Measurements from ENCODE around the gene CLASP1. TPM values are rescaled to one million over a fixed set of nuclear protein-coding genes. Genes with fewer than 3 reads are reported as not detected.

The CLASP1 gene
- total and polyA plus RNA-seq, 2 of the 8 experiments (the other 6 are each of a cell fraction or from before 2014, with no cell fraction given), result 7.3 to 53.9 TPM

DNA sequence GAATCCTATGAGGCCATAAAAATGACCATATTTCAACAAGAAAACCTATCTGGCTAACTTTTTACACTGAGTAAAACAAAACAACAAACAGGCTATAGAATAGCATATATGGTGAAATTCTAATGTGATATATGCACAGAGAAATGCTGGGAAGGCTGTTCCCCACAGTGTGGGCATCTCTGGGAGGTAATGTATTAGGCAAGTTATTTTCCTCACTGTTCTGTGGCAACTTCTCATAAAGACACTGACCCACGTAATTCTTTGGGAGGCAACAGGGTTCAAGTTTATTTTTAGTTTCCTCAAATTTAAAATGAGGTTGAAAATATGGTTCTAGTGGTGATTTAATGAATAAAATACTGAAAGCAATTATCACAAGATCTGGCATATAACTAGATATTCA, 71.9 kb downstream of the CLASP1 start:
- H3K14ac ChIP-seq (ENCODE audit: insufficient read length), result no peak overlapping the region
- H3K79me2 ChIP-seq (ENCODE audit: control insufficient read depth in 1 of 2, insufficient read depth in 2 of 2, low read length in 2 of 2), result peaks cover 0 to 52% of the 10 kb centered on the region in 2 experiments; a peak in 3 of 4 replicates
- peaks cover 0 to 4% (median under 1%) of the 10 kb centered on the region in 4 experiments; a peak in 3 of 7 replicates for H3K4me1 ChIP-seq (replicated peaks in 1 of 4; ENCODE audit: control insufficient read depth in 3 of 4, insufficient read depth in 4 of 4, low read length in 3 of 4)
- no peak overlapping the region for H2AFZ ChIP-seq (ENCODE audit: low read length)
- 79% methylated on average over 1 of the region's 1 CpG; no CpG with 5 or more reads in 1 of the 2 experiments for WGBS, 2 experiments (ENCODE audit: extremely low coverage in 1 of 2, insufficient coverage in 1 of 2, insufficient read length in 1 of 2, insufficient replicate concordance in 2 of 2, low coverage in 1 of 2, low lambda C conversion rate in 2 of 2, missing lambda C conversion rate in 1 of 2)
- no peak overlapping the region for H2BK15ac ChIP-seq (ENCODE audit: low read length)
- H3K23ac ChIP-seq (ENCODE audit: insufficient read length), result no peak overlapping the region
- no peak overlapping the region for H3K18ac ChIP-seq (ENCODE audit: extremely low read depth, low read length)
- no peak overlapping the region for H2BK12ac ChIP-seq (ENCODE audit: low read depth, low read length)
- H3K4ac ChIP-seq (replicated peaks; ENCODE audit: insufficient read length, low read depth, low read length), result no peak overlapping the region
- H3K56ac ChIP-seq (replicated peaks; ENCODE audit: insufficient read length, low read depth, low read length), result no peak overlapping the region
- H2BK5ac ChIP-seq (ENCODE audit: low read depth, low read length), result no peak overlapping the region
- no peak overlapping the region for H3K27ac ChIP-seq (ENCODE audit: low read depth, low read length)
- H4K8ac ChIP-seq (ENCODE audit: extremely low read depth, insufficient read depth, low read length), result no peak overlapping the region
- H3K9ac ChIP-seq (replicated peaks in 1 of 4; ENCODE audit: extremely low read depth in 1 of 4, low read depth in 3 of 4, low read length in 3 of 4), result no peak overlapping the region
- peaks cover 0 to 1% of the 10 kb centered on the region in 2 experiments for H4K20me1 ChIP-seq (replicated peaks in 1 of 2; ENCODE audit: control insufficient read depth in 1 of 2, insufficient read depth in 2 of 2, low read length in 2 of 2)
- H2BK120ac ChIP-seq (replicated peaks; ENCODE audit: low read depth, low read length), result no peak overlapping the region
- ChIA-PET CTCF (ENCODE audit: partially characterized antibody) (no interaction called here), POLR2A (ENCODE audit: partially characterized antibody) (no interaction called here)
- H4K91ac ChIP-seq (replicated peaks; ENCODE audit: insufficient read length, low read length), result no peak overlapping the region
- H4K5ac ChIP-seq (ENCODE audit: insufficient read length, low read depth, low read length), result no peak overlapping the region
- H3K4me3 ChIP-seq (ENCODE audit: extremely low read depth in 1 of 4, insufficient read depth in 2 of 4, low read depth in 3 of 4, low read length in 4 of 4), result no peak overlapping the region
- TF ChIP-seq BACH1 (IDR thresholded peaks at IDR 0.05; ENCODE audit: low read length), result no peak
- TF ChIP-seq E2F6 (IDR thresholded peaks at IDR 0.05), result no peak
- TF ChIP-seq NRF1 (IDR thresholded peaks at IDR 0.05; ENCODE audit: low read depth, low read length), result no peak
- no peak for TF ChIP-seq POLR2A (IDR thresholded peaks at IDR 0.05; ENCODE audit: control extremely low read depth in 1 of 2, low read depth in 2 of 2, low read length in 2 of 2)
- no peaks in the 10 kb centered on the region for H3K9me3 ChIP-seq (ENCODE audit: insufficient read depth in 2 of 2, low read depth in 1 of 2, low read length in 1 of 2)
- no peaks in the 10 kb centered on the region for H3K36me3 ChIP-seq (ENCODE audit: control insufficient read depth in 2 of 4, insufficient read depth in 4 of 4, low read length in 3 of 4)
- H3K79me1 ChIP-seq (ENCODE audit: low read depth, low read length), result no peaks in the 10 kb centered on the region; the same call in 1 of the 2 replicates
- no peak for DNase-seq (ENCODE audit: low read depth in 1 of 2, low spot score in 2 of 2)
- no peak overlapping the region for H3K4me2 ChIP-seq (ENCODE audit: insufficient read depth in 1 of 2, low read depth in 2 of 2, low read length in 2 of 2)
- no peaks in the 10 kb centered on the region for H3K23me2 ChIP-seq (ENCODE audit: low read depth, low read length)
- no peaks in the 10 kb centered on the region for H3K27me3 ChIP-seq (replicated peaks in 1 of 4; ENCODE audit: control insufficient read depth in 3 of 4, extremely low read depth in 1 of 4, insufficient read depth in 3 of 4, low read length in 3 of 4)
- H2AK5ac ChIP-seq (ENCODE audit: low read depth, low read length), result no peak overlapping the region
- H2BK20ac ChIP-seq (ENCODE audit: low read length), result no peak overlapping the region
- no peak for FAIRE-seq

Data from H1 (cell line).